ENCODE data around the gene PSKH1.
"Not testable (repeated sequence)": the region's sequence is repeated elsewhere in the genome, so short reads cannot be mapped to it uniquely, and the experiment has no call there.

Gene PSKH1

DNA sequence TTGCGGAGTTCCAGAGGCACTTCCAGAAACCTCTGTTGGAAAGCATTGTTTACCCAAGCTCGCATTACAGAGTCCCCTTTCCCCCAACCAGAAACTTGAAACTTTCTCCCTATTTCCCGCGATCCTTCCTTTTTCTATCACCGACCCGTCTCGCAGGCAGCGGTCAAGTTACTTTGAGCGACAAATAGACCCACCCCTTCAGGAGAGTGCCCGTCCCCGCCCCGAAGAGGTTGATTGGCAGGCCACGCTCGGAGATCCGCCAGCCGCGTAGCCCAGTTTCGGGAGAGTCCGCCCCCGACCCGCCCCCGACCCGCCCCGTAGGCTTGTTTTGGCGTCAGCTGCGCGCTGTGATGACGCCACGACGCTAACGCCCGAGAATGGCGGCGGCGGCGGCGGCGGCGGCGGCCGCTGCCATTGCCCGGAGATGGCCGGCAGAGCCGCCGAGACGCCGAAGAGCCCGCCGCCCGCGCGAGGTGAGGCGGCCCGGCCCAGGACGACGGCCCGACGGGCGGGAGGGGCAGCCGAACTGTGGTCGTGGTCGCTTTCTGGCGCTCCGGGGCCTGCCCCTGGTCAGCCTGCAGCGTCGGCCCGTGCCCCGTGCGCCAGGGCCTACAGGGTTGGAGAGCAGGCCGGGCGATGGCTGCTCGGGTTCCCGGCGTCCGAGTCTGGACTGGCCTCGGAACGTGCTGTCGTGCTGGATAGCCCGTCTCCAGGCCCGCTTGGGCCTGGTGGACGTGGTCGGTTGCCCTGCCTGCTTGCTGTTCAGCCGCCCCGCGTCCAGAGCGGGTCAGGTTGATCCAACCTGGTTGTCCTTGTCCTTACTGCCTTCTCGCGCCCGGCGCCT is at the start of gene PSKH1:
TSS of gene PSKH1 (plus strand) at position 356 of the 844 bp plus-strand sequence. CDS start 15,496 bp downstream, outside the sequence.
- DNase-seq (ENCODE audit: low read depth): peak; percentile 87

DNA sequence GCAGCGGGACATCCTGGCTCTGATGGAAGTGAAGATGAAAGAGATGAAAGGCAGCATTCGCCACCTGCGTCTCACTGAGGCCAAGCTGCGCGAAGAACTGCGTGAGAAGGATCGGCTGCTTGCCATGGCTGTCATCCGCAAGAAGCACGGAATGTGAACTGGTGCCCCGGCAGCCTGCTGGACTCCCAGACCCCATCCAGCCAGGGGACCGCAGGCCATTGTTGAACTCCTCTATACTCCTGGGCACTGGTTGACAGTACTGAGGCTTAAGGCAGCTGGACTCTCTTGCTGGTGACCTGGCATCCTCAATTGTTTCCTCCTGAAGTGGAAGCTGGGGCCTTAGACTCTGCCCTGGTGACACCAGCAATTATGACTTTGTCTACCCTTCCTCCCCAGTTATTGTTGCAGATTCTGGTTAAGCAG is 49.7 kb upstream of the PSKH1 start:
- no peak for DNase-seq (ENCODE audit: low read depth)

GRCh38 chr16:67844497-67844896 is 48.6 kb upstream of the PSKH1 start:
- DNase-seq (ENCODE audit: low read depth): no peak

DNA sequence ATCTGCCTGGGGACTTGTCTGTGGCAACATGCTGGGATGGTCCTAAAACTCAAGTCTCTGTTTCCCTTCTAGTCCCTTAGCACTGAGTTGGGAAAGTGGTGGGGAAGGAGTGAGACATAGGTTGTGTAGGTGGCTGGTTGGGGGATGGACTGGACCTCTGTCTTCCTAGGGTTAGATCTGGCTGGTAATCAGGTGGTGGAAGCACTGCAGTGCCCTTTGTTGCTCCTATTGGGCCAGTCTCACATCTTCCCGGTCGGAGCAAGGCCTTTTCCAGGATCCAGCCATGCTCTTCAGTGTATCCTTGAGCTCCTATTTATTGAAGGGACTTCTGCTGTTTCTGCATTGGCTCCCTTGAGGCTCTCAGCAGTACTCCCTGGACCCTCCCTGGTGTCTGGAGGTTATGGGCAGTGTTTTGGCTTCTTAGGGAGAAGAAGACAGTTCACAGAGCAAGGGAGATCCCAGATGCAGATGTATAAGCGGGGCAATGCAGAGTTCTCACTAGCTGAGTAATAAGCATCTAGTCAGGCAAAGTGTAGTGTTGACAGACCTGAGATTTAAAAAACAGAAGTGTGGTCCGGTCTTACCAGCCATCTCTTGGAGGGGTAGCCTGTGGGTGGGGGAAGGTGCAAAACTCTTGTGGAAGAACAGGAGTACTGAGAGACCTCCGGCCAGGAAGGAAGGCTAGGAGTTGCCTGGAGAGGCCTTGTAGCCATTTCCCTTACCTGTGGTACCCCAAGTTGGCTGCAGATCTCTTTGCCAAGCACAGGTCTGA is 47.6 kb upstream of the PSKH1 start:
- DNase-seq (ENCODE audit: low read depth): no peak

DNA sequence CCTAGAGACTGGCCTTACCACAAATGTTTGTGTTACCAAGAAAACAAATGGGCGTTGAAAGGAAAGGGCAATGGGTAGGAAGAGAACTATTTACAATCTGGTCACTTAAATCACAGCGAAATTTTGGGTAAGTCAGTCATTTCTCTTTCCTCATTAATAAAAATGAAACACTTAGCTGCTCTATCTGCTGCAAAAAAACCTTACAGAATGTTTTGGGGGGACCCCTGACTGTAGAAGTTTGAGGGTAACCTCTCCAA is 47.1 kb upstream of the PSKH1 start:
- no peak for DNase-seq (ENCODE audit: low read depth)

DNA sequence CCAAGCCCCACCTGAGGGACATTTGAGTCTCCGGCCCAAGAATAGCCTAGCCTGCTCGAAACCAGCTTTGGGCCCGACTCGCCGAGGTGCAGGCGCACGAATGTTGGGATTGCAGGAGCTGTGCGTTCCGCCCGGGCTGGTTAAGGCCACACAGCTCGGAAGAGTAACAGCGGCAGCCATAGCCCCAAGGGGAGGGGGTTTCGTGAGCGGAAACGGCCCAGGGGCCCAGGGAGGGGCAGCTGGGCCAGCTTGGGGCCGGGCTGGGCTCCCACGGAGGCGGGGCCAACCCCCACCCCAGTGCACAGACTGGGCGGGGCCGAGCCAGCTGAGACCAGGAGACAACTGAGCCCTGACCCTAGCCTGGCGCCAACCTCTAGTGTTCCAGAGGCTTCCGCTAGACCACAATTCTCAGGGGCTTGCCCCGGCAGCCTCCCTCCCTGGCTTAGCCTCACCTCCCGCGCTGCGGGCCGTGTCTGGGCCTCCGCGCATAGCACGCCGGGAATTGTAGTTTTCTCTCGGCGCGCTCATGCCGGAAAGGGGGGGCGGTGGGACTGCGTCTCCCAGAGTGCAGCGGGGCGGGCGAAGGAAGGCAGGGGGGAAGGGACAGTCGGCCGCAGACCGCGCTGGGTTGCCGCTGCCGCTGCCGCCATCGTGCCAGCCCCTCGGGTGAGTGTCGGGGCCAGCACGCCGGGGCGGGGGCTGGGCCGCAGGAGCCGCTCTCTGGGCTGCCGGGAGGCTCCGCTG is 46.6 kb upstream of the PSKH1 start, which contains the start of gene NUTF2:
TSS of gene NUTF2 (plus strand) at position 614 of the 744 bp plus-strand sequence. CDS start 18,198 bp downstream, outside the sequence.
- peak; percentile 87 for DNase-seq (ENCODE audit: low read depth)

GRCh38 chr16:67847064-67847861 is 45.8 kb upstream of the PSKH1 start, which contains the start of gene CENPT:
TSS of gene CENPT (minus strand) at chr16:67847693. CDS start at chr16:67833859, 13,834 bp downstream.
- DNase-seq (ENCODE audit: low read depth): no peak

- DNase-seq (ENCODE audit: low read depth): no peak
These were observed 44.9 kb upstream of the PSKH1 start for GRCh38 chr16:67848118-67848517.

- DNase-seq (ENCODE audit: low read depth): no peak
These were observed 39.4 kb upstream of the PSKH1 start for GRCh38 chr16:67853670-67854069.

DNA sequence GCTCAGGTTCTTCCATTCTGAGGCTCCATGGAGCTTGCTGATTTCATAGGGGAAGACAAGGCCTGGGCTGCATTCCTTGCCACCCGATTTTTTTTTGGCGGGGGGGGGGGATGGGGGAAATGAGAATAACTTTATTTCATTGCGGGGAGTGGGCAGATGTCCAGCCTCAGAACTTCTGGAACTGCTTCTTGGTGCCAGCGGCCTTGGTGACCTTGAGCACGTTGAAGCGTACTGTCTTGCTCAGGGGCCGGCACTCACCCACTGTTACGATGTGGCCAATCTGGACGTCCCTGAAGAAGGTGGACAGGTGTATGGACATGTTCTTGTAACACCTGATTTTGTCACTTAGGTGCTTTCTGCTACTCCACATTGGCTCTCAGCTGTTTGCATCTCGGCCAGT is 37.3 kb upstream of the PSKH1 start:
- DNase-seq (ENCODE audit: low read depth): no peak

DNA sequence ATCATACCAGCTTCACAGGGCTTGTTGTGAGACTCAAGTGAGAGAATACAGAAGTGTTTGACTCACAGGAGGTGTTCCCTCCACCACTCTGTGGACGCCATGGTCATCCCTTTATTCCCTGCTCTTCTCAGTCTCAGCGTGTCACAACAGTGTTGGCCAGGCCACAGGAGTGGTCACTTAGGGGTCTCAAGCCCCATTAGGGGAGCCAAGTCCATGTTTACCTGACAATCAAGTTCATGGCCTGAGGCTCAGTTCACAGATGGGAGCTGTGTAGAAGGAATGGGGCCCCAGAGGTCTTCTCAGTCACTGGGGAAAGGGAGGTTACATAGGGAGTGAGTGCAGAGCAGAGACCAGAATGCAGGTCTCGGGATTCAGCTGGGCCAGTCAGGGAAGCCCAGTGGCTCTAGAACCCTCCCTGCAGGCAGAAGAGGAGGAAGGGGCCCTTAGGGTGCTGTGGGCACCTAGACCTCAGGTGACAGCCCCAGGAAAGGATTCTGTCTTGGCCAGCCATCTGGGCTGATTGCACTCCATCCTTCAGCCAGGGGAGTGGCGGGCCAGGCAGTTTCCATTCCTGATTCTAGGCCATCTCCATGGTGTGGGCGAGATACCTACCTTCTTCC is 36.0 kb upstream of the PSKH1 start:
- DNase-seq (ENCODE audit: low read depth): no peak

DNA sequence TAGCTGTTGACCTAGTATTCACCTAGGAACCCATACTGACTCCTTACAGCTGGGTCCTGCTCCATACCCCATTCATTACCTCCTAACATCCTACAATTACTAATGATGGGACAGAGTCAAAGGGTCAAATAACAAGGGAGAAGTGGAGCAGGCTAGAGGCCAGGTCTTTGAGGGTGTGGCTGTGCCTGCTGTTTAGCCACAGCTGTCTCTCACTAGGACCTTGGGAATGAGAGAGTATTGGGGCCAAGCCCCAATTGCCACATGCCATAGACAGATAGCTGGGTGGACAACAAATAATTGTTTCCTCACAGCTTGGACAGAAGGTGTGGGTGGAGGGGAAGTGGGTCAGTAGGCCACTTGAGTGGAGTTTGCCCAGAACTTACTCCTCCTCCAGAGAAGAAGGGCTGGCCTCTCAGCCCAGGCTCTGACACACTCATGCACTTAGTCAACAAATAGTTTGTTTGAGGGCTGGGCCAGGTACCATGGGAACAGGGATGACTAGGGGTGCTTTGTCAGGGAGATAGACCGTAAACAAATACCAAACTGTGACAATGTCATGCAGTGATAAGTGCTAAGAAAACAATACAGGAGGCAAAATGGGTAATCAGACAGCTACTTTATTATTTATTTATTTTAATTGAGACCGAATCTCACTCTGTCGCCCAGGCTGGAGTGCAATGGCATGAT is 35.4 kb upstream of the PSKH1 start:
- DNase-seq (ENCODE audit: low read depth): peak; percentile 97

- no peak for DNase-seq (ENCODE audit: low read depth)
These were observed 34.6 kb upstream of the PSKH1 start for GRCh38 chr16:67858500-67858899.

DNA sequence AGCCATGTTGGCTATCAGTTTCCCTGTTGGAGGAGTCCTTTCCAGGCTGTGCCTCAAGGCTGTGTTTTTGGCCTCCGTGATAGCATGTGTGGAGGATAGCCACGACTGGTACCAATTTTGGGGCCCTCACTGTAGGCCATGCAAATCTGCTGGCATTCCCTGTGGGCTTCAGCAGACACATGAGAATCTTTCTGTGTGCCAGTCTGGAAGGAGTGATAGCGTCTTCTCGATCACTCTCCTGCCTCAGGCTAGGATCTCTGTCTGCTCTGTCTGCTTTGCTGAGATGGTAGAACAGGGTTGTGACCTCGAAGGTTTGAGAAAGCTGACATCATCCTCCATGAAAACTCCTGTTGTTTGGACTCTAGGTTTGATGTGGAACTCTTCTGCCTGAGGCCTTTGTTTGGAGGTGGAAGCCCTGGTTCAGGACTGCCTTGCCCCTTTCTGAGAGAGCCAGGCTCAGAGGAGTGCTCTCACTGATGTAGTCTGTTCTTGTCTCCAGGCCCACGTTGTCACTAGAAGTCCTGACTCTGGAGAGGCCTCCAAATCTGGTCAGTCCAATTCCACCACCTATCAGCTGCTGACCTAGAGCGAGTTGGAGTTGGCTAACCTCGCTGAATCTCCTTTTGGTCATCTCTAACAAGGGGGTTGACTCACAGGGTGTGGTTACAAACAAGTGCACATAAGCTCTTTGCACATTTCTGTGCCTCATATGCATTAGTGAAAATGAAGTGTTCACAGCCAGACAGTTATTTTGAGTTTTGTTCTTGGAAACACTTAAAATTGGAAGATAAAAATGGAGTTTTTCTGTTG is 32.3 kb upstream of the PSKH1 start:
- no peak for DNase-seq (ENCODE audit: low read depth)

DNA sequence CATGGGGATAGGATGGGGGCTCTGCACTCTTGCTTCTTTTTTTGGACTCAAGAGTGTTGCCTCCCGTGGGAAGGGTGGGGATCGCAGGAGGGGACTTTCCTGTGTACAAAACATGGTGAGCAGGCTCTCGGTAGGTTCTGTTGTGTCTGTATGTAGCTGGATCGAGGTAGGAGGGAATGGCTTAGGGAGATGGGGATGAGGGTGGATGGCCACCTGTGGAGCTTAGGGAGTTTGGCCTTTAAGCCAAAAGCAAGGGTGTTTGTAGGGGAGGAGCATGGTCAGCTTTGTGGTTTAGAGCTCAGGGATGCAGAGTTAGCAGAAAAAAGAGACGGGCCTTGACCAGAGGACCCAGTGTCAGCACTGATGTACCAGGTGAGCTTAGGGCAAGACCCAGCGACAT is 31.2 kb upstream of the PSKH1 start:
- no peak for DNase-seq (ENCODE audit: low read depth)

GRCh38 chr16:67862623-67863583 is 30.2 kb upstream of the PSKH1 start:
- DNase-seq (ENCODE audit: low read depth): no peak

DNA sequence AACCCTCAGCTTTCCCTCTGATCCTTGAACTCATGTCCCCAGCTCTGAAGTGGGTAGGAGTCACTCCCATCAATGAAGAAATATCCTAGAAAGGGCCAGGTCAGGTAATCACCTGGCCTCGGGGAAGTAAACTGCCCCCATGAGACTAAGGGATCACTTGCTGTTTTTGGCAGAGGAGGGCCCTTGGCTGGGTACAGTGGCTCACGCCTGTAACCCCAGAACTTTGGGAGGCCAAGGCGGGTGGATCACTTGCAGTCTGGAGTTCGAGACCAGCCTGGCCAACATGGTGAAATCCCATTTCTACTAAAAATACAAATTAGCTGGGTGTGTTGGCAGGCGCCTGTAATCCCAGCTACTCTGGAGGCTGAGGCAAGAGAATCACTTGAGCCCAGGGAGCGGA is 29.0 kb upstream of the PSKH1 start:
- not testable (repeated sequence) for DNase-seq (ENCODE audit: low read depth)

- DNase-seq (ENCODE audit: low read depth): no peak
These were observed 28.5 kb upstream of the PSKH1 start for GRCh38 chr16:67864594-67864993.

- DNase-seq (ENCODE audit: low read depth): no peak
These were observed 27.7 kb upstream of the PSKH1 start for GRCh38 chr16:67865318-67865717.
